Osteoblast (primary cell): Measurements from ENCODE around the gene SEMA4A. TPM values are rescaled to one million over a fixed set of nuclear protein-coding genes. Genes with fewer than 3 reads are reported as not detected.

ENCODE experiments used
- DNase-seq: peaks from one replicate; pipeline ENCODE4 v3.0.0; 2011; ENCODE audit warnings: low spot score, mixed read lengths; ENCODE audit not compliant: insufficient read length; ENCODE audit errors: missing footprints
- H2AFZ ChIP-seq: 2 replicates; pipeline ENCODE4 v1.6.0; 2011; ENCODE audit warnings: mild to moderate bottlenecking, low read length
- H3K27ac ChIP-seq: 2 replicates; pipeline ENCODE4 v1.5.1; 2011; ENCODE audit warnings: mild to moderate bottlenecking, low read depth, low read length, moderate library complexity
- H3K27me3 ChIP-seq: 2 replicates; pipeline ENCODE4 v1.6.0; 2012; ENCODE audit warnings: mild to moderate bottlenecking, control low read depth, inconsistent platforms, low read length, moderate library complexity; ENCODE audit not compliant: insufficient read depth
- H3K36me3 ChIP-seq: 2 replicates; pipeline ENCODE4 v1.5.1; 2011; ENCODE audit warnings: mild to moderate bottlenecking, low read length, control low read depth, moderate library complexity; ENCODE audit not compliant: insufficient read depth
- H3K4me1 ChIP-seq: 2 replicates; pipeline ENCODE4 v1.5.1; 2011; ENCODE audit warnings: mild to moderate bottlenecking, low read length, control low read depth, moderate library complexity; ENCODE audit not compliant: insufficient read depth
- H3K4me2 ChIP-seq: 2 replicates; pipeline ENCODE4 v1.6.0; 2011; ENCODE audit warnings: mild to moderate bottlenecking, low read length; ENCODE audit not compliant: insufficient read depth
- H3K4me3 ChIP-seq: fragments of 200-600 bp; sonication (generic); 3 replicates; pipeline ENCODE4 v1.5.1; 2012; ENCODE audit warnings: mild to moderate bottlenecking, low read length, inconsistent platforms; ENCODE audit not compliant: insufficient read depth
- H3K79me2 ChIP-seq: 2 replicates; pipeline ENCODE4 v1.6.0; 2012; ENCODE audit warnings: mild to moderate bottlenecking, low read length, control low read depth, inconsistent platforms; ENCODE audit not compliant: insufficient read depth
- H3K9me3 ChIP-seq: 2 replicates; pipeline ENCODE4 v1.5.1; 2011; ENCODE audit warnings: low read depth, low read length, control low read depth
- H4K20me1 ChIP-seq: 2 replicates; pipeline ENCODE4 v1.6.0; 2012; ENCODE audit warnings: mild to moderate bottlenecking, low read length, control low read depth; ENCODE audit not compliant: insufficient read depth
- total RNA-seq: library from RNA; depleted of rRNA; stranded (reverse); fragments of >200 nt; gene quantifications from 2 replicates; pipeline ENCODE4 v1.2.3, GENCODE V29; 2012
- TF ChIP-seq, protein P1 (sequence below): IDR thresholded peaks from 2 replicates; pipeline ENCODE4 v1.5.1; 2011; ENCODE audit warnings: mild to moderate bottlenecking, low read depth, low read length, moderate library complexity; ENCODE audit errors: extremely low read depth

The SEMA4A gene
- total RNA-seq, 1 donor: 1.8 TPM

DNA sequence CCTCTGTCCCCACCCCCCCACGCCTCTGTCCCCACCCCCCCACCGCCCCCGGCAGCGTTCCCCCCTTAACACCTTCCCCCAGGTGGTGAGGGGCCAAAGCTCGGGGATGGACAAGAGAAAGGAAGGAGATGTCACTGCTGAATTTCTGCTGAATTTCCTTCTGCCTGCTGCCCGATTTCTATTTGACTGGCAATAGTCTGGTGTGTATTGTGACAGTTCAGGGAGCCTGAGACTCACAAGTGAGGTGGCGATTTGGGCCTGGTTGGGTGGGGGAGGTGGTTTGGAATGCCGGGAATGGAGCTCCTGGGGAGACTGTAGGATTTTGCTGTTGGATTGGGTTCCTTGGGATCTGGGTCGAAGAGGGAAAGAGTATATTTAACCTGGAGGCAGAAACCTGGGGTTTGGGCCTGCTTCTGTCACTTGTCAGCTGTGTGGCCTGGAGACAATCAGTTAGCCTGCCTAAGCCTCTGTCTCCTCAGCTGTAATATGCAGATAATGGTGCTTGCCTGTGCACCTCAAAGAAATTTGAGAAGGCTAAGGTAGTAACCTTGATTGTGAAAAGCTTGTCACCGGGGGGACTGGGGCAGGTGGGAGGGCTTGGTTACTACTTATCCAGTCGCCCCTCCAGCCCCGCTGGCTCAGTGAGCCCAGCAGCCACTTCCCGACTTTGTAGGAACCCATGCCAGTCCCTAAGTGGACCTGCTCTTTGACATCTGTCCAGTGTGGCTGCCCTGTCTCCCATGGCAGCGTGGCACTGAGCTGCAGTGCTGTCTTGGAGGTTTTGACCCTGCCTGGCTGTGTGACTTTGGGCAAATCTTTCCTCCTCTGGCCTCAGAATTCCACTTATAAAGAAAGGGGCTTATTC is 46.5 kb upstream of the SEMA4A start:
- Histone ChIP-seq H2AFZ (peak overlapping the region; percentile 36), H4K20me1 (no peaks in the 10 kb centered on the region), H3K27ac (peak overlapping the region; percentile 97), H3K4me2 (peak overlapping the region; percentile 74), H3K4me1 (peaks cover 55% of the 10 kb centered on the region), H3K79me2 (peaks cover 17% of the 10 kb centered on the region), H3K36me3 (no peaks in the 10 kb centered on the region), H3K9me3 (no peaks in the 10 kb centered on the region), H3K4me3 (peak overlapping the region; percentile 55), H3K27me3 (no peaks in the 10 kb centered on the region)
- TF ChIP-seq, protein P1, sequence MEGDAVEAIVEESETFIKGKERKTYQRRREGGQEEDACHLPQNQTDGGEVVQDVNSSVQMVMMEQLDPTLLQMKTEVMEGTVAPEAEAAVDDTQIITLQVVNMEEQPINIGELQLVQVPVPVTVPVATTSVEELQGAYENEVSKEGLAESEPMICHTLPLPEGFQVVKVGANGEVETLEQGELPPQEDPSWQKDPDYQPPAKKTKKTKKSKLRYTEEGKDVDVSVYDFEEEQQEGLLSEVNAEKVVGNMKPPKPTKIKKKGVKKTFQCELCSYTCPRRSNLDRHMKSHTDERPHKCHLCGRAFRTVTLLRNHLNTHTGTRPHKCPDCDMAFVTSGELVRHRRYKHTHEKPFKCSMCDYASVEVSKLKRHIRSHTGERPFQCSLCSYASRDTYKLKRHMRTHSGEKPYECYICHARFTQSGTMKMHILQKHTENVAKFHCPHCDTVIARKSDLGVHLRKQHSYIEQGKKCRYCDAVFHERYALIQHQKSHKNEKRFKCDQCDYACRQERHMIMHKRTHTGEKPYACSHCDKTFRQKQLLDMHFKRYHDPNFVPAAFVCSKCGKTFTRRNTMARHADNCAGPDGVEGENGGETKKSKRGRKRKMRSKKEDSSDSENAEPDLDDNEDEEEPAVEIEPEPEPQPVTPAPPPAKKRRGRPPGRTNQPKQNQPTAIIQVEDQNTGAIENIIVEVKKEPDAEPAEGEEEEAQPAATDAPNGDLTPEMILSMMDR: no peak
- peak; percentile 22 for DNase-seq

DNA sequence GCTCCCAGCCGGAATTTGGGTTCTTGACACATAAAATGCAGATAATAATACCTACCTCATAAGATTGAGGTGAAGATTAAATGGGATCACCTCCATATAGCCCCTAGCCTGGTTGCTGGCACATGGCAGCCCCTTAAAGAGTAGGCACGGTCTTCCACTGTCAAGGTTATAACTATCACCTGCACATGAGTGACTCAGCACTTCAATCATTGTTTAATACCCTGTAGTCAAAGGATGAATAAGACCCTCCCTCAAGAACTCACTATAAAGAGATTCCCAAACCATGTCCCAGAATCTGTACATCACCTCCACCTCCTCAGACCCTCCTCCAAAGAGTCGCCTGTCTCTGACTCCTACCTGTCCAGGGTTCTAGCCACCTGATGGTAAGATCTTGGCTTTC is 45.3 kb upstream of the SEMA4A start:
- Histone ChIP-seq H3K27me3 (no peaks in the 10 kb centered on the region), H3K4me1 (peaks cover 55% of the 10 kb centered on the region), H3K9me3 (no peaks in the 10 kb centered on the region), H3K27ac (no peak overlapping the region), H3K79me2 (peaks cover 21% of the 10 kb centered on the region), H3K4me2 (no peak overlapping the region), H3K4me3 (no peak overlapping the region), H3K36me3 (no peaks in the 10 kb centered on the region), H2AFZ (no peak overlapping the region), H4K20me1 (no peaks in the 10 kb centered on the region)
- TF ChIP-seq, protein P1: no peak
- DNase-seq: no peak

DNA sequence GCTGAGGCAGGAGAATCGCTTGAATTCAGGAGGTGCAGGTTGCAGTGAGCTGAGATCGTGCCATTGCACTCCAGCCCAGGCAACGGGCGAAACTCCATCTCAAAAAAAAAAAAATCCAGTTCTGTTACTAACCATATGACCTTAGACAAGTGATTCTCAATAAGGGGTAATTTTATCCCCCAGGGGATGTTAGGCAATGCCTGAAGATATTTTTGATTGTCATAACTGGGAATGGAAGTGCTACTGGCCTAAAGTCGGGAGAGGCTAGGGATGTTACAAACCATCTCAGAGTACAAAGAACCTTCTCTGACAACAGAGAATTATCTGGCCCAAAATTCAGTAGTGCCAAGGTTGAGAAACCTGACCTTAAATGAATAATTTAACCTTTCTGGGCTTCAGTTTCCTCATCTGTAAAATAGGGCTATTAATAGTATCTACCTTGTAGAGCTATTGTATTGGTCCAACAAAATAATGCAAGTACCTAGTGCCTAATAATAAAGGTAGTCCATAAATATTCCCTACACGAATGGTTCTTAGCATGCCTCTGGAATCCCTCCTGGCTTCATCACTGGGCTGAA is 44.6 kb upstream of the SEMA4A start:
- no peaks in the 10 kb centered on the region for H3K36me3 ChIP-seq
- H3K79me2 ChIP-seq: peaks cover 24% of the 10 kb centered on the region
- H3K27me3 ChIP-seq: no peaks in the 10 kb centered on the region
- TF ChIP-seq, protein P1: no peak
- H4K20me1 ChIP-seq: no peaks in the 10 kb centered on the region
- H3K27ac ChIP-seq: peak overlapping the region; percentile 28
- no peak overlapping the region for H2AFZ ChIP-seq
- no peak overlapping the region for H3K4me2 ChIP-seq
- no peaks in the 10 kb centered on the region for H3K9me3 ChIP-seq
- H3K4me1 ChIP-seq: peaks cover 55% of the 10 kb centered on the region
- H3K4me3 ChIP-seq: no peak overlapping the region
- DNase-seq: no peak

GRCh38 chr1:156110252-156110651 is 43.1 kb upstream of the SEMA4A start:
- Histone ChIP-seq H3K4me1 (peaks cover 45% of the 10 kb centered on the region), H3K36me3 (no peaks in the 10 kb centered on the region), H3K27me3 (no peaks in the 10 kb centered on the region), H3K27ac (no peak overlapping the region), H3K4me2 (no peak overlapping the region), H3K9me3 (no peaks in the 10 kb centered on the region), H3K4me3 (no peak overlapping the region), H2AFZ (no peak overlapping the region), H3K79me2 (peaks cover 24% of the 10 kb centered on the region), H4K20me1 (peaks cover 7% of the 10 kb centered on the region)
- TF ChIP-seq, protein P1: no peak
- no peak for DNase-seq
